HS-27A (cell line): Measurements from ENCODE around the gene PLB1.

Experiments
- DNase-seq: peaks from one replicate; pipeline ENCODE4 v3.0.0-alpha.2; 2012; ENCODE audit warnings: low read depth, missing footprints

Gene PLB1

GRCh38 chr2:28499282-28499681 is 3.4 kb downstream of the PLB1 start:
- no peak for DNase-seq

GRCh38 chr2:28505361-28505760 is 9.5 kb downstream of the PLB1 start:
- DNase-seq: no peak

GRCh38 chr2:28506112-28506910 is 10.5 kb downstream of the PLB1 start:
- no peak for DNase-seq

- no peak for DNase-seq
Measured at GRCh38 chr2:28507796-28508764, 12.2 kb downstream of the PLB1 start.

GRCh38 chr2:28509361-28509760 is 13.5 kb downstream of the PLB1 start:
- DNase-seq: no peak

- no peak for DNase-seq
Measured at GRCh38 chr2:28510184-28510583, 14.3 kb downstream of the PLB1 start.

GRCh38 chr2:28511871-28512606 is 16.2 kb downstream of the PLB1 start:
- DNase-seq: no peak

GRCh38 chr2:28512607-28512965 is 16.7 kb downstream of the PLB1 start:
- no peak for DNase-seq

GRCh38 chr2:28513097-28513496 is 17.2 kb downstream of the PLB1 start:
- DNase-seq: no peak

GRCh38 chr2:28515176-28515751 is 19.4 kb downstream of the PLB1 start:
- no peak for DNase-seq

GRCh38 chr2:28516430-28516829 is 20.6 kb downstream of the PLB1 start:
- no peak for DNase-seq

GRCh38 chr2:28516950-28517349 is 21.1 kb downstream of the PLB1 start:
- no peak for DNase-seq

- DNase-seq: no peak
Measured at GRCh38 chr2:28521663-28522062, 25.8 kb downstream of the PLB1 start.

GRCh38 chr2:28522481-28522880 is 26.6 kb downstream of the PLB1 start:
- no peak for DNase-seq

- DNase-seq: no peak
Measured at GRCh38 chr2:28523902-28524301, 28.0 kb downstream of the PLB1 start.

- DNase-seq: no peak
Measured at GRCh38 chr2:28525481-28525880, 29.6 kb downstream of the PLB1 start.

GRCh38 chr2:28526527-28527132 is 30.8 kb downstream of the PLB1 start:
- DNase-seq: no peak

GRCh38 chr2:28527196-28527595 is 31.3 kb downstream of the PLB1 start:
- no peak for DNase-seq

- no peak for DNase-seq
Measured at GRCh38 chr2:28528206-28528605, 32.3 kb downstream of the PLB1 start.

- DNase-seq: no peak
Measured at GRCh38 chr2:28530782-28531181, 34.9 kb downstream of the PLB1 start.

- DNase-seq: no peak
Measured at GRCh38 chr2:28532399-28532798, 36.5 kb downstream of the PLB1 start.
